ENCODE data around the gene NAALAD2.

NAALAD2 gene

GRCh38 chr11:90216611-90217010 lies 82.1 kb downstream of the NAALAD2 start:
- Histone ChIP-seq H3K27ac (no peak overlapping the region), H3K9ac (no peak overlapping the region), H3K4me3 (ENCODE audit: low read depth, low read length) (no peak overlapping the region), H2AFZ (no peak overlapping the region), H3K4me1 (peaks cover 8% of the 10 kb centered on the region), H3K27me3 (ENCODE audit: control insufficient read depth, insufficient read depth, low read length) (no peaks in the 10 kb centered on the region), H3K9me3 (ENCODE audit: control insufficient read depth, low read length) (no peaks in the 10 kb centered on the region), H3K4me2 (ENCODE audit: low read length) (no peak overlapping the region), H3K36me3 (ENCODE audit: control insufficient read depth, insufficient read depth, low read length) (no peaks in the 10 kb centered on the region), H3K79me2 (peaks cover 24% of the 10 kb centered on the region)
- no peak for TF ChIP-seq CTCF (IDR thresholded peaks at IDR 0.05)

GRCh38 chr11:90218606-90219005 lies 84.1 kb downstream of the NAALAD2 start:
- H3K4me2 ChIP-seq (ENCODE audit: low read length): no peak overlapping the region
- no peak overlapping the region for H2AFZ ChIP-seq
- H3K4me3 ChIP-seq (ENCODE audit: low read depth, low read length): no peak overlapping the region
- no peak for TF ChIP-seq CTCF (IDR thresholded peaks at IDR 0.05)
- H3K27ac ChIP-seq: no peak overlapping the region
- no peaks in the 10 kb centered on the region for H3K27me3 ChIP-seq (ENCODE audit: control insufficient read depth, insufficient read depth, low read length)
- H3K9ac ChIP-seq: no peak overlapping the region
- no peaks in the 10 kb centered on the region for H3K36me3 ChIP-seq (ENCODE audit: control insufficient read depth, insufficient read depth, low read length)
- peaks cover 8% of the 10 kb centered on the region for H3K4me1 ChIP-seq
- H3K9me3 ChIP-seq (ENCODE audit: control insufficient read depth, low read length): no peaks in the 10 kb centered on the region
- peaks cover 29% of the 10 kb centered on the region for H3K79me2 ChIP-seq

GRCh38 chr11:90219438-90219837 lies 85.0 kb downstream of the NAALAD2 start:
- Histone ChIP-seq H3K4me1 (peaks cover 8% of the 10 kb centered on the region), H3K79me2 (peaks cover 27% of the 10 kb centered on the region), H3K27ac (no peak overlapping the region), H3K4me3 (ENCODE audit: low read depth, low read length) (no peak overlapping the region), H3K36me3 (ENCODE audit: control insufficient read depth, insufficient read depth, low read length) (no peaks in the 10 kb centered on the region), H3K4me2 (ENCODE audit: low read length) (no peak overlapping the region), H2AFZ (no peak overlapping the region), H3K27me3 (ENCODE audit: control insufficient read depth, insufficient read depth, low read length) (no peaks in the 10 kb centered on the region), H3K9ac (no peak overlapping the region), H3K9me3 (ENCODE audit: control insufficient read depth, low read length) (no peaks in the 10 kb centered on the region)
- no peak for TF ChIP-seq CTCF (IDR thresholded peaks at IDR 0.05)

- Histone ChIP-seq H3K4me3 (ENCODE audit: low read depth, low read length) (no peak overlapping the region), H3K27ac (no peak overlapping the region), H3K9me3 (ENCODE audit: control insufficient read depth, low read length) (no peaks in the 10 kb centered on the region), H3K36me3 (ENCODE audit: control insufficient read depth, insufficient read depth, low read length) (no peaks in the 10 kb centered on the region), H3K79me2 (peaks cover 27% of the 10 kb centered on the region), H3K4me2 (ENCODE audit: low read length) (no peak overlapping the region), H3K27me3 (ENCODE audit: control insufficient read depth, insufficient read depth, low read length) (no peaks in the 10 kb centered on the region), H3K9ac (no peak overlapping the region), H2AFZ (no peak overlapping the region), H3K4me1 (peaks cover 8% of the 10 kb centered on the region)
- no peak for TF ChIP-seq CTCF (IDR thresholded peaks at IDR 0.05)
Measured at GRCh38 chr11:90220391-90220790, 85.9 kb downstream of the NAALAD2 start.

- peak overlapping the region; percentile 60 for H3K4me3 ChIP-seq (ENCODE audit: low read depth, low read length)
- peak overlapping the region; percentile 81 for H3K4me2 ChIP-seq (ENCODE audit: low read length)
- peak overlapping the region; percentile 83 for H3K27ac ChIP-seq
- H3K4me1 ChIP-seq: peaks cover 8% of the 10 kb centered on the region
- no peak overlapping the region for H3K9ac ChIP-seq
- H3K36me3 ChIP-seq (ENCODE audit: control insufficient read depth, insufficient read depth, low read length): no peaks in the 10 kb centered on the region
- H3K9me3 ChIP-seq (ENCODE audit: control insufficient read depth, low read length): no peaks in the 10 kb centered on the region
- peak overlapping the region; percentile 88 for H2AFZ ChIP-seq
- TF ChIP-seq CTCF (IDR thresholded peaks at IDR 0.05): no peak
- H3K27me3 ChIP-seq (ENCODE audit: control insufficient read depth, insufficient read depth, low read length): no peaks in the 10 kb centered on the region
- H3K79me2 ChIP-seq: peaks cover 27% of the 10 kb centered on the region
Measured at GRCh38 chr11:90221803-90222458, 87.5 kb downstream of the NAALAD2 start.
